ENCODE results near the gene YWHAH.

The YWHAH gene

DNA sequence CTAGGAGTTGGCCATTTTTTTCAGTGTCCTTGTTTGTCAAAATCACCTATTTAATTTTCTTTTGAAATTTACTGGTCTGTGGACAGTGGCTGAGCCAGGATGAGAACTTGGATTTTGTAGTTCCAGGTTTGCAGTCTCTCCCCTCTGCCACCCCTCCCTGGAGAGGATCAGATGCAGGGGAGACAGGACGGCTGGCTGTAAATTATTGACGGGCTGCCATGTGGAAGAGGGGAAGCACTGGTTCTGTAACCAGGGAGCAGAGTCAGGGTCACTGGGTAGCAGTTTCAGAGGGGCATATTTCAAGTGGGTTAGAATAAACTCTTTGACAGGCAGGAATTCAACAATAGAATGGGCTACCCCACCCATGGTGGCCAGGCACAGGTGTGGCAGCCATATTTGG, 20.6 kb upstream of the YWHAH start:
- no peak for DNase-seq

DNA sequence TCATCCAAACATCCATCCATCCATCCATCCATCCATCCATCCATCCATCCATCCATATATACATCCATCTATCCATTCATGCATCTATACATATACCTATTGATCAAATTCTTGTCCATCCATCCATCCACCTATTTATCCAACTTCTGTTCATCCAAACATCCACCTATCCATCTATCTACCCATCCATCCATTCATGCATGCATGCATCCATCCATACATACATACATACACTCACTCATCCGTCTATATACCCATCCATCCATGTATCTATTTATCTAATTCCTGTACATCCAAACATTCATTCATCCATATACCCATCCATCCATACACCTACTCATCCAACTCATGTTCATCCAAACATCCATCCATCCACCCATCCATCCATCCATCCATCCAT, 19.3 kb upstream of the YWHAH start:
- DNase-seq, result no peak

GRCh38 chr22:31926024-31926423, 18.3 kb upstream of the YWHAH start:
- no peak for DNase-seq

- DNase-seq, result no peak
Measured at GRCh38 chr22:31926969-31927368, 17.4 kb upstream of the YWHAH start.

DNA sequence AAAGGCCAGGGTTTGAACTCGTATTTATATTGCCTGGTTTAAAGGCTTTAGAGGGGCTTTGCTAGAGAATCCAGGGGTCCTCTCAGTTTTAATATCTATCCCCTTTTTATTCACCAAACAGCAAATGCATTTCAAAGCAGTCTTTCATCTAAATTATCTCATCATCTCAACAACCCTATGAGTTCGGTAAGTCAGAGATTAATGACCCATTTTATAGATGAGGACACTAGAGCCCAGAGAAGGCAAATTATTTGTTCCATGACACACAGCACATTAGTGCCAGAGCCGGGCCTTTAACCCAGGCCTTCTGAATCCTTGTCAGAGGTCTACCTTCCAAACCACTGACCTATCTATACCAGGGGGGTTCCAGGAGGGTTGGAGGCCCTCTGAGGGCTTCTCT, 16.8 kb upstream of the YWHAH start:
- no peak for DNase-seq

- DNase-seq, result no peak
Measured at GRCh38 chr22:31929167-31929930, 15.0 kb upstream of the YWHAH start.

GRCh38 chr22:31932863-31933262, 11.5 kb upstream of the YWHAH start:
- no peak for DNase-seq

GRCh38 chr22:31933406-31933805, 10.9 kb upstream of the YWHAH start:
- no peak for DNase-seq

- no peak for DNase-seq
Measured at GRCh38 chr22:31933816-31934482, 10.4 kb upstream of the YWHAH start.

DNA sequence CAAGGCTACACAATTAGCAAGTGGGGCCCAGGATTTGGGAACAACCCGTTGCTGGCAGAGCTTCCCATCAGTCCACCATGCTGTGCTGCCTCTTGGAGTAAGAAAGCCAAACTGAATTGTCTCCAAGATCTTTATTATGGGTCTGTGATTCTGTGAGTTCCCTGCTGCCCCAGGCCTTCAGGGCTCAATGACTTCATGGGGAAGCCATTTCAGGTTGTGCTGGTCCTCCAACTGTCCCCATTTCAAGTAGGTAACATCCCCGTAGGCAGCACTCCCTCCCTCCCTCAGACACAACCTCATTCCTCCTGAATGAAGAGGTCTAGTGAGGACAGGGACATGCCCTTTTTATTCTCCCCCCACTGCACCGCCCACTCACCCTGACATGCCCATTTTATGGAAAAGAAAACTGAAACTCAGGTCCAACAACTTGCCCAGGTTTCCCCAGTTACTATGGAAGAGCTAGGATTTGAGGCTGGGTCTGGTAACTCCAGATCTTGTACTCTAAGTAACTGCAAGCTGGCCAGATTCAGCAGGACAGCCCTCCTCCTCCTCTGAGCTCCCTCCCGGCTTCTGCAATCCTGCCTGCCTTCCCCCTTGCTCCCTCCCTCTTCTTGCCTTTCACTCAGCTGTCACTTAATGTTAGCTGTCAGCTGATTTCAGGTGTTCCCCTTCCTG, 8.2 kb upstream of the YWHAH start:
- DNase-seq, result no peak

DNA sequence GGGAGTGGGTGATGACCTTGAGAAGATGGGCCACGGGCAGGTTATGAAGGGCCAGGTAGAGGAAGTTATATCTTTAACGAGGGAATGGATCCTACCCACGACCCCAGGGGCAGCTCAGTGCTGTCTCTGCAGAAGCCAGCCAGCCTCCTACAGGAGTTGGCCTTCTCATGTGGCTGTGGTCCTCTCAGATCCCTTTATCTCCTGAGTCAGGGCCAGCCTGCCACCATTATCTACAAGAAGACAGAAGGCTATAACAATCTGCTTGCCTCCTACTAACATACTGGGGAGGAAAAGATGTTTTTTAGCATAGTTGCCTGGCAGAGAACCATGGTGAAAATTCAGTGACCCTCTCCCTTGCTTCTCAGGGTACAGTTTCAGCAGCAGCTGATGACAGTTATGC, 7.0 kb upstream of the YWHAH start:
- no peak for DNase-seq

DNA sequence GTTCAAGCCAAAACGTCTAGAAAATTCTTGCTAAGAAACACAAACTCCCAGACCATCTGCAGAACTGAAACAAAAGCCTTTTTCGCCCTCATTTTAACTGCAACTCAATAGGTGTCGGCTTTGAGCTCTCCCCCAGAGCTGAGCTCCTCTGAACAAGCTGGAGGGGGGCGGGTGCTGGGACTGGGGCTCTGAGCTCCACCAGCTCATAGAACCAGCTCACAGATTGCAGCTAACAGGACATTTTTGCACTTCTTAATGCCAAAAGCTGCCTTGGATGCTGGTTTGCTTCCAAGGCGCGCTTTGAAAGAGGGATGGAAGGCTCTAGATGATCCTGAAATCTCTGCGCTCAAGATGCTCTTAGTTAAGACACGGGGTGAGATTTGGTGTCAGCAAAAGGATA, 6.0 kb upstream of the YWHAH start:
- DNase-seq, result no peak

- no peak for DNase-seq
Measured at GRCh38 chr22:31940506-31940905, 3.8 kb upstream of the YWHAH start.

- no peak for DNase-seq
Measured at GRCh38 chr22:31942091-31942490, 2.2 kb upstream of the YWHAH start.

DNA sequence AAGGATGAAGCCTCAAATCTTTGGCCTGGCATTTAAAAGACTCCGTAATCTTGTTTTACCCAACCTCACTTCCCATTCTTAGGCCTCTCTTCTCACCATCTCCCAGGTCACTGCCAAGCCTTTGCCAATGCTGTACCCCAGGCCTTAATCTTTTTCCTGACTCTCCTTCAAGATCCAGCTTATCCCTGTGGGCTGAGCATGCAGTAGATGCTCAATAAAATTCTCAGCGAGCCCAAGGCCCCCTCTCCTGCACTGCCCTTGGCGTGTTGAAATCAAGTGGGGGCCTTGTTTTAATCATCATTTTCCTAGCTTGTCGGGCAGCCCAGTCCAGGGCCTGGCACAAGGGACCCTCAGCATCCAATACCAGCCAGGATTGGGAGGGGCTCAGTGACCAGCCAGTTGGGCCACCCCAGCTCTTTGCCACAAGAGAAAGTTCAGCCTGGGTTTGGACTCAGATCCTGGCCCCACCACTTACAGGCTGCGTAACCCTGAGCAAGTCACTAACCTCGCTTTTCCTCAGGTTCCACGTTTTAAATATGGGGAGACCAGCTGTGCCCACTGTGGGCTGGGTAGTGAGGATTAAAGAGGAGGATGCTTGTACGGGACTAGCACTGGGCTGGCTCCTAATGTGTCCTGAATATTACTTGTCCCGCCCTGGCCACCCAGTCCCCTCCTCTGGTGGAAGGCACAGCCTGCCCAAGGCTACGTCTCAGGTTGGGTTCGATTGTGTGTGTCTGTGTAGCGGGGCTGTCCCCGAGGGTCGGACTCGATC, 943 bp upstream of the YWHAH start:
- DNase-seq, result no peak

GRCh38 chr22:31944700-31945442, 536 bp downstream of the YWHAH start:
- DNase-seq, result no peak

GRCh38 chr22:31945443-31945855, 1.1 kb downstream of the YWHAH start:
- DNase-seq, result peak; percentile 41

- DNase-seq, result peak; percentile 21
Measured at GRCh38 chr22:31945971-31946680, 1.8 kb downstream of the YWHAH start.

- peak; percentile 73 for DNase-seq
Measured at GRCh38 chr22:31947296-31947695, 3.0 kb downstream of the YWHAH start.

- no peak for DNase-seq
Measured at GRCh38 chr22:31948002-31948401, 3.7 kb downstream of the YWHAH start.

GRCh38 chr22:31950226-31950625, 5.9 kb downstream of the YWHAH start:
- no peak for DNase-seq

Data from CD4-positive, alpha-beta T cell treated with Interleukin-21 for 1 hour (primary cell).